ENCODE measurements around the gene MPHOSPH9.

The MPHOSPH9 gene

DNA sequence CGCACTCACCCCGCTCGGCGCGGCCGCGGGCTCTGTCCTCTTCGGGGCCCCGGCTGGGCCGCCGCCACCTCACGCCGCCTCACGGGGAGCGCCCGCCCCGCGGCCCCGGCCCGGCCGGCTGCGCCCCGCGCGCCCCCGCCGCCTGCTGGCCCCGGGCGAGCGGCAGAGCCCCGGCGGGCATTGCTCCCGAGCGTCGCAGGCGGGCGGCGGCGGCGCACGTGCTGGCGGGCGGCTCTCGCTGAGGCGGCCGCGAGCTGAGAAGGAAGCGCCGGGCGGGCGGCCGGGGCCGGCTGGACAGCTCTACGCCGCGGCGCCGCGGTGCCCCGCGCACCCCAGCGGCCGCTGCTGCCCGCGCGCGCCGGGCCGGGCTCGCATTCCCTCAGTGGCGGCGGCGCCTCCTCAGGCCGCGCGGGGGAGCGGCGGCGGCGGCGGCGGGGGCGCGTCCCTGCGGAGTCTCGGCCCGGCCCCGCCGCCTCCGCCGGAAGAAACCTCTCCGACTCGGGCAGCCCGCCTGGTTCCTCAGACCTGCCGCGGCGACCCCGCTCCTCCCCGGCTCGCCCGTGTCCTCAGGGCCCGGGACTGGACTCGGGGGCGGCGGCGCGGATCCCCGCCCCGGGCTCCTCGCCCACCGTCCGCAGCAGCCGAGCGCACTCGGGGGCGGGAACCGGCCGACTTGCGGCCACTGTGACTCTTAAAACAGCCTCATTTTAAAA is 82.0 kb downstream of the MPHOSPH9 start, which contains the start of gene PITPNM2:
TSS of gene PITPNM2 (minus strand) at position 347 of the 713 bp plus-strand sequence. CDS start 116,500 bp downstream, outside the sequence.
- peak within 1 kb of the TSS; percentile 68 for H3K27ac ChIP-seq (ENCODE audit: low read depth, low read length)
- H3K36me3 ChIP-seq (ENCODE audit: control insufficient read depth in 1 of 2, insufficient read depth in 2 of 2, low read length in 2 of 2), result peaks cover 0 to 4% of the 10 kb centered on the region in 2 donors
- peaks cover 0 to 4% of the 10 kb centered on the region in 2 donors for H3K27me3 ChIP-seq (ENCODE audit: control insufficient read depth in 1 of 2, insufficient read depth in 2 of 2, low read length in 2 of 2)
- peak within 1 kb of the TSS; percentile 71 to 74 for H3K4me3 ChIP-seq (ENCODE audit: low read depth in 1 of 2, low read length in 2 of 2)
- H3K4me1 ChIP-seq (ENCODE audit: control insufficient read depth in 1 of 2, insufficient read depth in 2 of 2, low read length in 2 of 2), result peaks cover 17 to 20% of the 10 kb centered on the region in 2 donors
- no peaks in the 10 kb centered on the region for H3K9me3 ChIP-seq (ENCODE audit: control insufficient read depth in 1 of 2, low read length in 2 of 2)
- peak within 1 kb of the TSS; percentile 69 to 75 for H3K9ac ChIP-seq (ENCODE audit: low read depth in 1 of 2, low read length in 2 of 2)

DNA sequence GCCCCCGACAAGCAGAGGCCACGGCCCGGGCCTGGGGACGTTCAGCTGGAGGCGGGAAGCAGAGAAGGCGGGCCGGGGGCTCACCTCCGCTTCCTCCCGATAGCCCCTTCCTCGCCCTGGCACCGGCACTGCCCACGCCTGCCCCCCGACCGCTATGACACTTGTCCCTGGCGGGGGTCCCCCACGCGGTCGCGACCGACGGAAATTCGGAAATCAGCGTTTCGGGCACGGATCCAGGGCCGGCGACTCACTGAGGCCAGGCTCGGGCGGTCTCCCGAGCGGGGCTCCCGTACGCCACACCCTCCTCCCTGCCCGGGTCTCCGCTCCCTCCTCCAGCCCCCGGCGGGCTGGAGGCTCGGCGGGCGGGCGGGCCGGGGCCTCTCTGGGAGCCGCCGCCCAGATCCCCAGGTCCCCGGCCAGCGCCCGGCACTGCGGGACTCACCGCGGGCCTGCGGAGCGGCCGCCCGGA is 82.6 kb downstream of the MPHOSPH9 start:
- no peaks in the 10 kb centered on the region for H3K9me3 ChIP-seq (ENCODE audit: control insufficient read depth in 1 of 2, low read length in 2 of 2)

GRCh38 chr12:123149501-123150274 is 83.3 kb downstream of the MPHOSPH9 start:
- no peaks in the 10 kb centered on the region for H3K36me3 ChIP-seq (ENCODE audit: control insufficient read depth in 1 of 2, insufficient read depth in 2 of 2, low read length in 2 of 2)
- H3K4me3 ChIP-seq (ENCODE audit: low read depth in 1 of 2, low read length in 2 of 2), result peak overlapping the region; percentile 71 to 73
- H3K9ac ChIP-seq (ENCODE audit: low read depth in 1 of 2, low read length in 2 of 2), result peak overlapping the region; percentile 66 to 69
- peaks cover 0 to 4% of the 10 kb centered on the region in 2 donors for H3K27me3 ChIP-seq (ENCODE audit: control insufficient read depth in 1 of 2, insufficient read depth in 2 of 2, low read length in 2 of 2)
- H3K9me3 ChIP-seq (ENCODE audit: control insufficient read depth in 1 of 2, low read length in 2 of 2), result no peaks in the 10 kb centered on the region
- H3K27ac ChIP-seq (ENCODE audit: low read depth, low read length), result peak overlapping the region; percentile 42
- H3K4me1 ChIP-seq (ENCODE audit: control insufficient read depth in 1 of 2, insufficient read depth in 2 of 2, low read length in 2 of 2), result peaks cover 17 to 20% of the 10 kb centered on the region in 2 donors

More for the DNA sequence above, 82.6 kb downstream of the MPHOSPH9 start:
- Histone ChIP-seq H3K27ac (ENCODE audit: low read depth, low read length) (peak overlapping the region; percentile 42), H3K4me1 (ENCODE audit: control insufficient read depth in 1 of 2, insufficient read depth in 2 of 2, low read length in 2 of 2) (peaks cover 17 to 20% of the 10 kb centered on the region in 2 donors), H3K27me3 (ENCODE audit: control insufficient read depth in 1 of 2, insufficient read depth in 2 of 2, low read length in 2 of 2) (peaks cover 0 to 4% of the 10 kb centered on the region in 2 donors), H3K9ac (ENCODE audit: low read depth in 1 of 2, low read length in 2 of 2) (peak overlapping the region; percentile 66 to 69), H3K36me3 (ENCODE audit: control insufficient read depth in 1 of 2, insufficient read depth in 2 of 2, low read length in 2 of 2) (no peaks in the 10 kb centered on the region), H3K4me3 (ENCODE audit: low read depth in 1 of 2, low read length in 2 of 2) (peak overlapping the region; percentile 71 to 73)

- Histone ChIP-seq H3K4me1 (ENCODE audit: control insufficient read depth in 1 of 2, insufficient read depth in 2 of 2, low read length in 2 of 2) (peaks cover 17 to 20% of the 10 kb centered on the region in 2 donors), H3K9me3 (ENCODE audit: control insufficient read depth in 1 of 2, low read length in 2 of 2) (no peaks in the 10 kb centered on the region), H3K4me3 (ENCODE audit: low read depth in 1 of 2, low read length in 2 of 2) (peak overlapping the region; percentile 71 to 73), H3K27me3 (ENCODE audit: control insufficient read depth in 1 of 2, insufficient read depth in 2 of 2, low read length in 2 of 2) (peaks cover 0 to 4% of the 10 kb centered on the region in 2 donors), H3K36me3 (ENCODE audit: control insufficient read depth in 1 of 2, insufficient read depth in 2 of 2, low read length in 2 of 2) (no peaks in the 10 kb centered on the region), H3K9ac (ENCODE audit: low read depth in 1 of 2, low read length in 2 of 2) (peak overlapping the region in 1 of 2 donors; percentile 66), H3K27ac (ENCODE audit: low read depth, low read length) (no peak overlapping the region)
Measured at GRCh38 chr12:123149088-123149487, 83.9 kb downstream of the MPHOSPH9 start.

DNA sequence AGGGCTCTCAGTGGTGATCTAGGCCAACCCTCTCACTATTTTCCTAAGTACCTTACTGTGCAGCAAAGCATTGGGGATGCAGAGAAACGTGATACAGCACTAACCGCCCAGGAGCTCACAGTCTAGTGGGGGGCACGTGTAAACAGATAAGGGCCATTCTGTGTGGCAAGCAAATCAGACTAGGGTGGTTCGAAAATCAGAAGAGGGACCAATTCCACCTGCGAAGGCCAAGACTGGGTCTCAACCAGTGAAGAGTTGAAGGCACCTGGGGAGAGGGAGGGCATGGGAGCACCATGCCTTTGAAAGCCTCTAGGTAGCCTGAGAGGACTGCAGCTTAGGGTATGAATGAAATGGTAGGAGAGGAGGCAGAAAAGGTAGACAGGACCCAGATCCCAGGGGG is 84.3 kb downstream of the MPHOSPH9 start:
- no peaks in the 10 kb centered on the region for H3K9me3 ChIP-seq (ENCODE audit: control insufficient read depth in 1 of 2, low read length in 2 of 2)
- no peak overlapping the region for H3K4me3 ChIP-seq (ENCODE audit: low read depth in 1 of 2, low read length in 2 of 2)
- H3K27ac ChIP-seq (ENCODE audit: low read depth, low read length), result no peak overlapping the region
- peaks cover 17 to 22% of the 10 kb centered on the region in 2 donors for H3K4me1 ChIP-seq (ENCODE audit: control insufficient read depth in 1 of 2, insufficient read depth in 2 of 2, low read length in 2 of 2)
- peaks cover 0 to 4% of the 10 kb centered on the region in 2 donors for H3K27me3 ChIP-seq (ENCODE audit: control insufficient read depth in 1 of 2, insufficient read depth in 2 of 2, low read length in 2 of 2)
- H3K36me3 ChIP-seq (ENCODE audit: control insufficient read depth in 1 of 2, insufficient read depth in 2 of 2, low read length in 2 of 2), result no peaks in the 10 kb centered on the region
- no peak overlapping the region for H3K9ac ChIP-seq (ENCODE audit: low read depth in 1 of 2, low read length in 2 of 2)

DNA sequence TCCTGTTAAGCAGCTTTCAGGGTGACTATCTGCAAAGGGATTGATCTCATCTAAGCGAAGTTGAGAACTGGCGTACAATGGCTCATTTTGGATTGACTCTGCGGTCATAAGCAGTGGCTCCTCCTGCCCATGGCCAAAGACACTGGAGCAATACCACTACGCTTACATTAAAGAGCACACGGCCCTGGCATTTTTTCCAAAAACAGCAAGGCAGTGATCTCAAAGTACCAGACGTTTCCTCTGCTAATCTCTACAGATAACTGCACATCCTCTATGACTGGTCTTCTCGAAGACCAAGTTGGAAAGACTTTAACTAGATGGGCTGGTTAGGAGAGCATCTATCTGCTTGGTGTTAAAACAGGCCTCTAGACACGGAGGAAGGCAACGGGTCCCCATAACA is 84.7 kb downstream of the MPHOSPH9 start:
- no peak overlapping the region for H3K9ac ChIP-seq (ENCODE audit: low read depth in 1 of 2, low read length in 2 of 2)
- H3K27ac ChIP-seq (ENCODE audit: low read depth, low read length), result no peak overlapping the region
- H3K4me3 ChIP-seq (ENCODE audit: low read depth in 1 of 2, low read length in 2 of 2), result no peak overlapping the region
- peaks cover 19 to 26% of the 10 kb centered on the region in 2 donors for H3K4me1 ChIP-seq (ENCODE audit: control insufficient read depth in 1 of 2, insufficient read depth in 2 of 2, low read length in 2 of 2)
- H3K27me3 ChIP-seq (ENCODE audit: control insufficient read depth in 1 of 2, insufficient read depth in 2 of 2, low read length in 2 of 2), result peaks cover 0 to 4% of the 10 kb centered on the region in 2 donors
- no peaks in the 10 kb centered on the region for H3K36me3 ChIP-seq (ENCODE audit: control insufficient read depth in 1 of 2, insufficient read depth in 2 of 2, low read length in 2 of 2)
- no peaks in the 10 kb centered on the region for H3K9me3 ChIP-seq (ENCODE audit: control insufficient read depth in 1 of 2, low read length in 2 of 2)

GRCh38 chr12:123145211-123145610 is 87.7 kb downstream of the MPHOSPH9 start:
- Histone ChIP-seq H3K9me3 (ENCODE audit: control insufficient read depth in 1 of 2, low read length in 2 of 2) (no peaks in the 10 kb centered on the region), H3K36me3 (ENCODE audit: control insufficient read depth in 1 of 2, insufficient read depth in 2 of 2, low read length in 2 of 2) (no peaks in the 10 kb centered on the region), H3K27ac (ENCODE audit: low read depth, low read length) (no peak overlapping the region), H3K9ac (ENCODE audit: low read depth in 1 of 2, low read length in 2 of 2) (no peak overlapping the region), H3K4me1 (ENCODE audit: control insufficient read depth in 1 of 2, insufficient read depth in 2 of 2, low read length in 2 of 2) (peaks cover 38 to 47% of the 10 kb centered on the region in 2 donors), H3K4me3 (ENCODE audit: low read depth in 1 of 2, low read length in 2 of 2) (no peak overlapping the region), H3K27me3 (ENCODE audit: control insufficient read depth in 1 of 2, insufficient read depth in 2 of 2, low read length in 2 of 2) (peaks cover 0 to 4% of the 10 kb centered on the region in 2 donors)

GRCh38 chr12:123143736-123144461 is 89.0 kb downstream of the MPHOSPH9 start:
- Histone ChIP-seq H3K27me3 (ENCODE audit: control insufficient read depth in 1 of 2, insufficient read depth in 2 of 2, low read length in 2 of 2) (no peaks in the 10 kb centered on the region), H3K4me3 (ENCODE audit: low read depth in 1 of 2, low read length in 2 of 2) (no peak overlapping the region), H3K9ac (ENCODE audit: low read depth in 1 of 2, low read length in 2 of 2) (no peak overlapping the region), H3K36me3 (ENCODE audit: control insufficient read depth in 1 of 2, insufficient read depth in 2 of 2, low read length in 2 of 2) (no peaks in the 10 kb centered on the region), H3K27ac (ENCODE audit: low read depth, low read length) (peak overlapping the region; percentile 78), H3K4me1 (ENCODE audit: control insufficient read depth in 1 of 2, insufficient read depth in 2 of 2, low read length in 2 of 2) (peaks cover 34 to 46% of the 10 kb centered on the region in 2 donors), H3K9me3 (ENCODE audit: control insufficient read depth in 1 of 2, low read length in 2 of 2) (no peaks in the 10 kb centered on the region)

DNA sequence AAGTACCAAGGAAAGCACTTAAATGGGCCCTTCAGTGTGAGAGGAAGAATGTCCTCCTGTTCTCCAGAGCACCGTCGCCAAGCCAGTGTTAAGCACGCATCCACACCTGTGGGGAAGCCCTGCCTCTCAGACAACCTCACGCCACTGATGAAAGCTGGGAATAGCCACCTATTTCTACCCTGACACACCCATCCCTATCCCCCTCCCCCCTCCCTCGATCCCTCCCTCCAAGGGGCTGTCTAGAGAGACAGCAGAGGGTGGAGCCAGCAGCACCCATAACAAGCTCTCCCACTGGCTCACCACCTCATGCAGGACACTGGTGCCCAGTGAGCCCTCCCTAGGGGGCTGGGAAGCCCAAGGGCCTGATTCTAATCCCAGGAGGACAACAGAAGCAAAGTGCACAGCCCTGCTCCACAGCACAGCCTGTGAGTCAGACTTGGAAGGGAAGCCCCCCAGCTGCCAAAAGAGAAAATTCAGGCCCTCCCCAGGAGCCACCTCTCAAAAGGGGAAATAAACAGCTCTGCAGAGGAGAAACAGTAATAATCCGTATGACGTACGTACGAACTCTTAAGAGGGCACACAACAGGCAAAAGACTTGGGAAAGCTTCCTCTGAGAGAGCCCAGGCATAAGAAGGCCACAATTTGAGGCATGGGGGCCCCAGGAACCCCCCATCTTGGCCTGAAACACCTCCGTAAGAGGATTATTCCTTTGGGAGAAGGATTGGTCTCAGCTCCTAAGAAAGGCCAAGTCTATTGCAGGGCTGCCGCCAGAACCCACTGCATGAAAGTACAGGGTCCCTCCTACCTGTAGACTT is 89.8 kb downstream of the MPHOSPH9 start:
- Histone ChIP-seq H3K4me3 (ENCODE audit: low read depth in 1 of 2, low read length in 2 of 2) (peak overlapping the region in 1 of 2 donors; percentile 5), H3K9ac (ENCODE audit: low read depth in 1 of 2, low read length in 2 of 2) (no peak overlapping the region), H3K27ac (ENCODE audit: low read depth, low read length) (peak overlapping the region; percentile 78), H3K9me3 (ENCODE audit: control insufficient read depth in 1 of 2, low read length in 2 of 2) (no peaks in the 10 kb centered on the region), H3K4me1 (ENCODE audit: control insufficient read depth in 1 of 2, insufficient read depth in 2 of 2, low read length in 2 of 2) (peaks cover 34 to 46% of the 10 kb centered on the region in 2 donors), H3K27me3 (ENCODE audit: control insufficient read depth in 1 of 2, insufficient read depth in 2 of 2, low read length in 2 of 2) (no peaks in the 10 kb centered on the region), H3K36me3 (ENCODE audit: control insufficient read depth in 1 of 2, insufficient read depth in 2 of 2, low read length in 2 of 2) (no peaks in the 10 kb centered on the region)
